Stimulated activated CD8-positive, alpha-beta memory T cell treated with anti-CD3 and anti-CD28 coated beads, Interleukin-7, amount 100 ng/mL, for 1 hour (primary cell): ENCODE results near the gene MRPL36.
"Not testable (repeated sequence)": the region's sequence is repeated elsewhere in the genome, so short reads cannot be mapped to it uniquely, and the experiment has no call there.

Source experiments
- DNase-seq, 2 donors: peaks; one replicate each; pipeline ENCODE4 v3.0.0-alpha.2; 2020; ENCODE audit warnings: low read depth in 2 of 2

MRPL36 gene

DNA sequence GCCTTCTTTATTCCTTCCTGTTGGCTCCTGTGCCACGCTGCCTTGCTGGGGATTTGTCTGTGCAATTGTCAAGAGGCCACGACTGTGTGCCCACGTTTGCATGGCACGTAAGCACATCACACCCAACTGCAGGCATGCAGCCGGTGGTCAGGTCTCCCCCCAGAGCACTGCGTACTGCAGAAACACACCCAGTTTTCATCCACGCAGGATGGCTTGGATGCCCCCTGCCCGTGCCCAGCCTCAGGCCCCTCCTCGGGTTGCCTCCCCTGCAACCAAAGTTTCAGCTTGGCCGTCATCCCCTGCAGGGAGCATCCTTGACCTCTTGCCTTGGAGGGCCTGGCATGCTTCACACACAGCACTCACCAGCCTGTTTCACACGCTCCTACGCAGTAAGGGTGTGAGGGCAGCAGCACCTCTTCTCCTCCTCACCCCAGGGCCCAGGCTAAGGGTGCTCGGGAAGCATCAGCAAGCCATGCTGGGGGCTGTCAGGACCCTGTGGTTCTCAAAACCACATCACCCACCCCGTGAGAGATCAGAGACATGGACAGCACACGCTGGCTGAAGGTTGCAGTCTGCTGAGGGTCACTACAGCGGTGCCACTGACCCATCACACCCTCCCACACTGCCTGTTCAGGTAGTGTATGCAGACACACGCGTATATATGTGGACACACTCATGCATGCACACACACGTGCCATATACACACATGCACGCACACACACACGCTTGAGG, 3.1 kb downstream of the MRPL36 start:
- DNase-seq = no peak

DNA sequence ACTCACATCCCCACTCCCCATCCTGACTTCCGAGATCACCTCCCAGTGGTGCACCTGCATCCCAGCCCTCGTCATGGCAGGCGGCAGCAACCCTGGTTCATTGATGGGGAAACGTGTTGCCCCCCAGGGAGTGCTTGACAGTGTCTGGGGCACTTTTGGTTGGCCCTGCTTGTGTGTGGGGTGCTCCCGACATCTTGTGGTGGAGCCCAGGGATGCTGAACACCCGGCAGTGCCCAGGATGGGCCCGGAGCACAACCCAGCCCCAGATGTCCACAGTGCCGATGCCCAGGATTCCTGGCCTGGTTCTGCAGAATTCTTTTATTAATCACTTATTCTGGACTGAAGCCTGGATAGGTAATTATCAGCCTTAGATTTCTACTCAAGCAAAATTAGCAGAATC, 3.7 kb downstream of the MRPL36 start:
- DNase-seq = no peak

DNA sequence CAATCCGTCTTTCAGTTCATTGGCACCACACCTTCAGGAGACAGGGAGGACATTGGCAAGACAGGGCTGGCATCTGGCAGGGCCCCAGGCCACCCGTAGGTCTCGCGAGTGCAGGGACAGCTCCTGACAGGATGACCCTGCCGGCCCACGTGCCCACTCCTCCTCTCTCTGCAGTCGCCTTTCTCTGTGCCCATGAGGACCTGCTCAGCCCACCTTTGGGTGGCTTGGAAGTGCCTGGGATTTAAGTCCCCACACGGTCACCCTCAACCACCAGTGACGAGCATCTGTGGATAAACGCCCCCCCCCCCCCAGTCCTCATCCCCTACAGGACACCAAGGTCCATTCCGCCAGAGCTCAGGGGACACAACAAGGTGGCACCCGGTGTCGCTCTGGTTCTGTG, 4.1 kb downstream of the MRPL36 start:
- DNase-seq = no peak

DNA sequence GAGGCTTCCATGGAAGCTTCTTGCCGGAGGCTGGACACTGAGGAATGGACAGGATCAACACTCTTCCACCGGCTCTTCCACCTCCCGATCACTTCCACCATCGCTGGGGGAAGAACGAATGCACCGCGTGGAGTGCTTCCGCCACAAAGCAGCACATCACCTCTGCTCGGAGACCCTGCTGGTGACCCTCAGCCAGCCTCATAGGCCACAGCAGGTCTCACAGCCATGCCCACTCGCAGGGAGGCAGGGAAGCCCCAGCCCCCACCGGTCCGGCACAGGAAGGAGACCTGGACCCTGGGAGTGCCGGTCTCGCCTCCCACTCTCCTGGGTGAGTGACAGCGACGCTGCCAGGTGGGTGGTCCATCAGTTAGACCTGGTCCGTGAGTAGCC, 4.7 kb downstream of the MRPL36 start:
- no peak for DNase-seq

DNA sequence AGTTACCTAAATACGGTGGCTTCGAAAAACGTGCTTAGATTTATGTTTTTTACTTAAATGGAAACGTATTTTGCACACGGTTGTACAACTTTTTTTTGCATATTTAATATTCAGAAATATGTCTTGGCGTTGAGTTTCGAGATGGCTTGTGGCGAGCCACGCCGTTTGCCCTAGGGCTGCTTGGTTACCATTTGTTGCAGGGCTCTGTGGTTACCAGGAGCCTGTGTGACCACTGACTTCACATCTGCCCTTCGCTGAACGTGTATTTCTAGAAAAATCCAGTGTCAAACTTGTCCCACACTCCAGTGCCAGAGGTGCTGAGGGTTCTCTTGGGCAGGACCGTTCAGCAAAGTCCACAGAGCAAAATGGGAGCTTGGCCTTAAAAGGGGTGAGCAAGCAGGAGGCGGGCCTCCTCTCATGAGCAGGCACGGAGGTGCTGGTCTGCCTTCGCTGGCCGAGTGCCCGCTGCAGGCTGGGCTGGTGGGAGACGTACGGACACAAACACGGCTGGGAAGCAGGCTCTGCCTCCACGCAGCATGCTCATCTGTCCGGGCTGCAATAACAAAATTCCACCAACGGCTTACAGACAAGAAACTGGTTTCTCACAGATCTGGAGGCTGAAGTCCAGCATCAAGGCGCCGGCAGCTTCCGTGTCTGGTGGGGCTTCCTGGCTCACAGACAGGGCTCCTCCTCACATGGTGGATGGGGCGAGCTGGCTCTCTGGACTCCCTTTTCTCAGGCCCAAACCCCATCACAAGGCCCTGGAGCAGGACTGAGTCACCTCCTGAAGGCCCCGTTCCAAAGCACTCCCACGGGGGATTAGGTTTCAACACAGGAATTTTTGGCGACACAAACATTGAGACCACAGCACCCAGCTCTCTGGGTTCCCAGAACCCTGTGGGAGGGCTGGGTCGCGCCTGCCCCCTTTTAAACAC, 5.4 kb downstream of the MRPL36 start:
- no peak for DNase-seq

DNA sequence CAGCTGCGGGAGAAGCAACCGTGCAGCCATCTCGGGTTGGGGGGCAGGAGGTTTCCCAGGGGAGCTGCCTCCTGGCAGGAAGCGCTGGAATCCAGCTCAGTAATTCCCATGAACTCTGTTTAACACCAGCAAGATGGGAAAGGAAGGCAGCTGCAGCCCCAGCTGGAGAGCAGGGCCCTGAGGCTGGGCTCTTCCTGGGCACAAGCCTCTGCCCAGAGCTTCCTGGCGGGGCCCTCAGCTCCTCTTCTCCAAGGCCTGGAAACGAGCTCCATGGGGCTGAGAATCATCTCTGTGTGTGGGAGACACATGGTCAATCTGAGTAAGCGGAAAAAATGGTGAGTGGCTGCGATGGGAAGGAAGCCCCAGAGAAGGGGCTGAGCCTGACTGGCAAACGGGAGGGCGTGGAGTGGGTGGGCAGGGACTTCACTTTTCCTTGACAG, 6.3 kb downstream of the MRPL36 start:
- no peak for DNase-seq

DNA sequence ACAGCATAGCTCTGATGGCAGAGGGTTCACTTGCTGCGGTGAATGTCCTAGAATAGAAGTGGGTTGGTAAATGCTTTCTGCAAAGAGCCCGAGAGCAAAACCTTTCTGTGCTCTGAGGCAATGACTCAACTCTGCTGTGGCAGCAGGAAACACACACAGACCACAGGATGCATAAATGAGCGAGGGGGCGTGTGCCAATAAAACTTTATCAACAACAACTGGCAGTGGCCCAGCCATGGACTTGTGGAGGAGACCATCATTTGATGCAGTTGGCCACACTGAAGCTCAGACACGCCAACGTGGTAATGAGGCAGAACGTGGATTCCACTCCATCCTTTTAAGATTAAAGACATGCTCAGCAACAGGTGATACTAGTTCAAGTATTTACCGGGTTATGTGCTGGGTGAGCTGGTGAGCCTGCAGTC, 6.8 kb downstream of the MRPL36 start:
- peak; percentile 41 for DNase-seq

DNA sequence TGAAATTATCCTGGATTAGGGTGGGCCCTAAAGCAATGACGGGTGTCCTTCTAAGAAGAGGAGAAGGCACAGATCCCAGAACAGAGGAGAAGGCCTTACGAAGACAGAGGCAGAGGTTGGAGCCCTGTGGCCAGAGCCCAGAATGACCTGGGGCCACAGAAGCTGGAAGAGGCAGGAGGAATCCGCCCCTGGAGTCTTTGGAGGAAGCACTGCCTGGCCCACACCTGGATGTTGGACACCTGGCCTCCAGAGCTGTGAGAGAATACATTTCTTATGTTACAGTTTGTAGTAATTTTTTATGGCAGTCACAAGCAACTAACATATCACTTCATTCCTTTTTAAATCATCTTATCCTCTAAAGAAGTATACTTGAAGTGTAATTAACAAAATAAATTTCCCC, 8.5 kb downstream of the MRPL36 start:
- no peak for DNase-seq

DNA sequence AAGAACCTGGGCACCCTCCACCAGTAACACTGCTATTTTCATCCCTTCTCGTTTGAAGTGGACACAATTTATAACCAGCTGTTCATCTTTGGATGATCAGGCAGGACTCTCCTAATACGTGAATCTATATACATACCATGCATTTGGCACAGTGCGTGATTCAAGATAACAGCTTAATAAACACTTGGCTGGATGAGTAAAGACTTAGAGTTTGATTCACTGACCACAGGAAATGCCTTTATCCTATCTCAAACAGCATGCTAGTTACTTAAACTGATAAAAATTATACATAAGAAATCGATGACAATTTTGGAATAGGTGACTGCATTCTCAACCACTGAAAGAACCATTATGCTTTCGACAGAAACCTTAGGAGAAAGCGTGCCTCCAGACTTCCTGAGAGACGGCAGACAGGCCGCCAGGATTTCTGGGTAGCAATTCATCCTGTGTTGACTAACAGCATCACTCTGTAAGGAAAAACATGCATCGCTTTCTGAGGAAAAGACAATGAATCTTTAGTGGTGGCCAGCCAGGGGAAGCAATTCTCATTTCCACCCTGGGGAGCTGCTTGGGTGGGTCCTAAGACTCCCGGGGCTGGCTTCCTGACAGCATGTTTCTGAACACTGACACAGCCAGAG, 9.7 kb downstream of the MRPL36 start:
- no peak for DNase-seq

DNA sequence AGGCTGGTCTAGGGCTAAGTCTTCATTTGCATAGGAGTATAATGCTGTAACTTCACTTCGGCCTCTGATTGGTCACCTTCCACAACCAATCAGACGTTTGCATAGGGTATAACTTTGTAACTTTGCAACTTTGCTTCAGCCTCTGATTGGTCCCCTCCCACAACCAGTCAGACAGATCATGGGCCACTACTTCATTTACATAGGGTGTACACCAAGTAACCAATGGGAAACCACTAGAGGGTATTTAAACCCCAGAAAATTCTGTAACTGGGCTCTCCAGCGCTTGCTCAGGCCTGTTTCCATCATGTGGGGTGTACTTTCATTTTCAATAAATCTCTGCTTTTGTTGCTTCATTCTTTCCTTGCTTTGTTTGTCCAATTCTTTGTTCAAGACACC, 10.2 kb downstream of the MRPL36 start:
- DNase-seq = not testable (repeated sequence)

DNA sequence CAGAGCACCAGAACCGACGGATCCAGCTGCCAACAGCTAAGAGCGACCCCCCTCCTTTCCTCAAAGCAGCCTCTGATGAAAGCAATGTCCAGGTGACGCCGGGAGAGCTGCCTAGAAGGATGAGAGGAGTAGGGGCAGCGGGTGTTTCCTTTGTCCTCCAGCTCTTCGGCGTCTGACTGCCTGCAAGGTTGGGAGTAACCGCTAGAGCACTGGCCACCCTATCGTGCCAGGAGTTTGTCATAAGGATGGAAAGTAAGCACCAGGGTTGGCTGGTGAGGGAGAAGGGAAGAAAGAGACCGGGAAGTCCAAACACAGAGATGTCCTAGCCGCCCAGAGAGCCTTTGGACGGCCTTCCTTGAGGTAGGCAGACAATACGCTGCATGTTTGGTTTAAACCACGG, 10.8 kb downstream of the MRPL36 start:
- no peak for DNase-seq

DNA sequence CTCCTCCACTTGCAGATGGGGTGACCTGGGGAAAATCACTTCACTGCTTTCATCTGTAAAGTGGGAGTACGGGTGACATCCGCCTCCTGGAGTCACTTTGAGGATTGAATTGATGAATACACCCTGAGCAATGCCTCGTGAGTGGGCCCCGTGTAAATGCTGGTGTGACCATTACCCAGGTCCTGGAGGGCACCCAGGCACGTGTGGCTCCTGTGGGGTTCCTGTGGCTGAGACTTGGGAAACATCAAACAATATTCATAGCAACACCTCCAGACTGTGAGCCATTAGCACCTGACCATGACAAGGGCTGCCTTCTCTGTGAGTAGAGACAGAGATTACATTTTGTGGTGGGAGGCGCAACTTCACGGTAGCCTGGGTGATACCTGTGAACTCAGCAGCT, 11.4 kb downstream of the MRPL36 start:
- no peak for DNase-seq

DNA sequence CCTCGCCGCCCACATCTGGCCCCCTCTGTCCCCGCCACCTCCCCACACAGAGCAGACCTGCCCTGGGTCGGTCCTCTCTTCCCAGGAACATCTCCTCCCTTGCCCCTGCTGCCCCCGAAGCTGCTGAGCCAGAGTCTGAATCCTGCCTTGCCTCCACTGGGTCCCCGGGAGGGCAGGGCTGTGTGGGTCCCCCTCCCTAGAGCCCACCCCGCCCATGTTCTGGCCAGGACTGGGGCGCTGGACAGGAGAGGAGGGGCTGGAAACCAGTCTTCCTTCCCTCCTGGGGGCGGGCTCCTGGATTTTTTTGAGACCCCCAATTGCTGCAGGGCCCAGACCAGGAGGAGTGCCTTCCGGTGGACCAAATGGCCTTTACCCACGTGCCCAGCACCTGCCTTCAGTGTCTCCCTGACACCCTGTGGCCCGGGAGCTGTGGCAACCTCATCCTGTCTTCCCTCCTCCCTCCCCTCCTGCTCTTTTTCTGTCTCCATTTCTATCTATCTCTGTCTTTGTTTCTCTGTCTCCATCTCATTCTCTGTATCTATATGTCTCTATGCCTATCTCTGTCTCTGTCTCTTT, 12.1 kb downstream of the MRPL36 start:
- DNase-seq = no peak

DNA sequence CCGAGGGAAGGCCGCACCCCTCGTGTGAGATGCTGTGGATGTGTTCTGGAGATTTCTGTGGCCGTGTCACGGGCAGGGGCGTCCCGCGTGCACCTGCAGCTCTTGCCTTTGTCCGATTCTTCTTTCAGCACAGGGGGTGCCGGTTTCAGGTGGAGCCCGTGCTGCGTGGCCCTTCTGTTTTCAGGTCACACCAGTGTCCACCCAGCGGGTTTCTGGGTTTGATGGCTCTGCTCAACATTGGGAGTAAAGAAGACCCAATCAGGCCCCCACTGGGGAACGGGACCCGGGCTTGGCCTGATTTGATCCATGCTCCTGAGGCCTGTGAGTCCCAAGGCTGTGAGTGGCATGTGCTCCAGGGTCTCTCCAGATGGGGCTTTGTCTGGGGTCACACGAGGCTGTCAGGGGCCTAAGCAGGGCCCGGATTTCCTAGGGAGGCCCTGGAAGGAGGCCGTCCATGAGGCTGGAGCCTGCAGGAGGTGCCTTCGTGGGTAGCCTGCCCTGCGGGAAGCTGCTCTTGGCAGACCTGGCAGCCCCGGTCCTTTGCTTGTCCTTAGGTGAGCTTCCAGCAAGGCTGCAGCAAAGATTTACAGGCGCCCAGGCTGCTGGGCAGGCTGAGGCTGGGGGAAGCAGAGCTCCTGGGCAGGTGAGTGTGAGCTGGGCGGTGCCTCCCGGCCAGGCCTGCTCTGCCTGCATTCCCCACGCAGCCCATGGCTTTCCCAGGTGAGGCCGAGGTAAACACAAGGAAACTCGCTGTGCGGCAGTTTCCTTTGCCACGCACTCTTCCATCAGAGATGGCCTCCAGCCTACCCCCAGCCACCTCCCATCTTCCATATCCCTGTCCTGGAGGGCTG, 12.8 kb downstream of the MRPL36 start:
- DNase-seq = no peak

DNA sequence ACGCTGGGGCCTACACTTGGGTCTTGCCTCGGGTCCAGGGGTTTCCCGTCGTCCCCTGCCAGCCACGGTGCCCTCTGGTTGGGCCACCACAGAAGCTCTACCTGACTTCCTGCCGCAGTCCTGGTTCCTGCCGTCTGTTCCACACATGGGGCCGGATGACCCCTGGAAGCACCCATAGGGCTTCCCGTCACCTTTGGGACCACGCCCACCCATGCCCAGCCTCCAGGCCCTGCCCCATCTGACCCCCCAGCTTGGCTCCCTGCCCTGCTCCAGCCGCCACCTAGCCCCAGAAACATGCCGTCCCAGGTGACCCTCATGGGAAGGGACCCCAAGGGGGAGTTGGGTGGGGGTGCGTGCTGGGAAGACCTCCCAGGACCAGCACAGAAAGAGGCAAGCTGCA, 13.7 kb downstream of the MRPL36 start:
- no peak for DNase-seq

DNA sequence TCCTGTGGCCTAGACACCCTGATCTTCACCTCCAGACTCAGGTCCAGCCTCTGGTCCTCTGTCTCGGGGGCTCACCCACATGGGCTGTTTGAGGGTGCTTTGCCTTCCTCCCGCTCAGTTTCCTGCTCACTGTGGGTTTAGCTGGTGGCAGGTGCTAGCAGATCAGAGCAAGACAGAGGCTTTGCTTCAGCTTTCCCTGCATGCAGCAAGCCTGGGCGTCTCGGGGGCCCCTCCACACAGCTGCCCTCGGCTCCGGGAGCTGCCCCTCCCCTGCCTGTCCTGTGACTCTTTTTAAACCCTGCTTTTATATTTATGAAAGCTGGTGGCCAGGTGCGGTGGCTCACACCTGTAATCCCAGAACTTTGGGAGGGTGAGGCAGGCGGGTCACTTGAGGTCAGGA, 14.6 kb downstream of the MRPL36 start:
- no peak for DNase-seq

DNA sequence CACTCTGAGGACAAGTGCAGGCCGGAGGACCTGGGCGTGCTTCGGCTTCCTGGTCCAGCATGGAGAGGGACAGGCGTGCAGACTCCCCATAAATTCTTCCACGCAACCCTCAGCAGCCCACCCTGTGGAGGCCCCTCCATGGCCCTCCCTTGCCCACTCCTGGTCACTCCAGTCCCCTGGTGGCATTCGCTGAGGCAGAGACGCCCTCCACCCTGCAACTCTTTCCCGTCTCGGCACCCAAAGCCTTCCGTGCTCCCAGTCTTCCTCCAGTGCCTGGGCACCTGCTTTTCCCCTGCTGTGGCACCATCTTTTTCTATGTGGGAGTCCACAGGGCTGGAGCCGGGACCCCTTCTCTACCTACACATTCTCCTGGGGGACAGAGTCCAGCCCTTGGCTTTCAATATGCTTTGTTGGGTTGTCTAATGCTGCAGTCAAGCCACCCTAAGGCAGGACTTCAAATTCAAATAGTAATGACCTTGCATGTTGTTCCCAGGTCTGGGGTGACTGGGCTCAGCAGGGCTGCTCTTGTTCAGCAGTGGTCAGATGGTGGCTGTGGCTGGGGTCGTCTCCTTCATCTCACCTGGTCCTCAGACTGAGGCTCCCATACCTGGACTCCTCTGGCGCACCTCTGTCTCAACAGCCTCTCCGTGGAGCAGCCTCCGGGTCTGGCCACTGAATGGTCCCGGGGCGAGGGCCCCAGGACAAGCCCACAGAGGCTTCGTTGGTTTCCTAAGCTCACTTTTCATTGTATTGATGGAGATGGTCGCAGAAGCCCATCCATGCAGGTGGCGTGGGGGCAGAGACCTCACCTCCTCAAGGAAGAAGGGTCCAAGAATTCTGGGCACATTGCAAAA, 15.2 kb downstream of the MRPL36 start:
- DNase-seq = no peak

DNA sequence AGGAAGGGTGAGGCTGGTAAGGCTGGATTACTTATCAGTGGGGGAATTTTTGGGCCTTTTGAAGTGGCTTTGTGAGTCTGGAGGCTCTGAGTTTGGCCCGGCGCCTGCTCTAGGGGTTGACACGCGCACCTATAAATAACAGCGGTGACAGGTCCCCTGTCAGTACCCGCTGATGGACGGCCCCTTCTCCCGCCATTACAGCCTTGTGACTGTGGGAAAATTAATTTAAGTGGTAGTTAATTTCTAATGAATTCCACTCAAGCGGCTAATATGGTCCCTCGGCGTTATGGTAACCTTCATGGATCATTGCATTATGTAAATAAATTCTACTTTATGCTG, 16.5 kb downstream of the MRPL36 start:
- DNase-seq = no peak

DNA sequence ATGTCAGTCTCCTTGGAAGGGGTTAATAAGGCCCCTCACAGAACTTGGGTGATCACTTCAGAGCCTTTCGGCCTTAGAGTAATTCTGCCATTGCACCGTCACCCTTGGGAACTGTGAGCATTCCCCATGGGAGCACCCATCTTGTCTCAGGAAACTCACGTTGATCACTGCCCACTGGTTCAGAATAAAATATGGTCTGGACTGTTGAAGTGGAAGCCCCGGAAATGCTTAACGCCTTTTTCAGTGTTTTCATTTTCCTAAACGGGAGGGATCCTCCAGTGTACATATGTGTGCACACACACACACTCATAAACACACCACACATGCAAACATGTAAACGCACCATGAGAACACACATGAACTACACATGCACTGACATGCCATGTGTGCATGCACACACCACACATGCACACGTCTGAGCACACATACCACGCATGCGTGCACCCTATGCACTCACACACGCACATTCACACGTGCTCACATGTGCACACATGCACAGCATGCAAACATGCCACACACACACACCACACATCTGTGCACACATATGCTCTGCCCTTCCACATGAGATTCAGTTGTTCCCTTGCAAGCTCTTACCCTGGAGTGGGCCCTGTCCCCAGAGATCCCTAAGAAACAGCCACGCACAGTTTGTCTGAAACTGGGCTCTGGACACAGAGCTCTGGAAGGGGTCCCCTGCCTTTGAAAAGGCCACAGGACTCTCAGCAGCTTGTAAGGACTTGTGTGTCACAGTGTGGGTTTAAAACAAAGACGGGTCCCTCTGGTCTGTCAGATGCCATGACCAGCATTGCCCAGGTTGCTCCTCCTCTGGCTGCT, 17.0 kb downstream of the MRPL36 start:
- DNase-seq = no peak
